Prostate gland (tissue), 2 donors: Measurements from ENCODE around the gene UBE3D. TPM values are rescaled to one million over a fixed set of nuclear protein-coding genes. Genes with fewer than 3 reads are reported as not detected.

Experiments used
- DNase-seq: peaks from one replicate; pipeline ENCODE4 v3.0.0-alpha.2; 2019; ENCODE audit warnings: low spot score
- H3K27ac ChIP-seq, 2 donors: fragments of 200-600 bp; sonication (generic); 2 replicates each; pipeline ENCODE4 v1.5.1; 2017 to 2019
- H3K27me3 ChIP-seq: fragments of 200-600 bp; sonication (generic); replicated peaks from 2 replicates; pipeline ENCODE4 v1.5.1; 2019; ENCODE audit not compliant: insufficient read depth
- H3K36me3 ChIP-seq, 2 donors: fragments of 200-600 bp; sonication (generic); 1 replicate in 1 of 2; 2 replicates in 1 of 2; pipeline versions ENCODE4 v1.5.1 to v1.8.1; 2017 to 2019
- H3K4me1 ChIP-seq: fragments of 200-600 bp; sonication (generic); replicated peaks from 2 replicates; pipeline ENCODE4 v1.5.1; 2019
- H3K4me3 ChIP-seq, 2 donors: fragments of 200-600 bp; sonication (generic); 2 replicates each; pipeline ENCODE4 v1.5.1; 2017 to 2019
- H3K9me3 ChIP-seq: fragments of 200-600 bp; sonication (generic); 2 replicates; pipeline ENCODE4 v1.5.1; 2017
- POLR2A ChIP-seq: fragments of 450-650 bp; IDR thresholded peaks from one replicate; pipeline ENCODE4 v1.6.1; 2016; ENCODE audit warnings: antibody characterized with exemption, mild to moderate bottlenecking
- POLR2AphosphoS5 ChIP-seq: sonication (generic); formaldehyde crosslinking; IDR thresholded peaks from one replicate; pipeline ENCODE4 v1.6.1; 2017; ENCODE audit warnings: antibody characterized with exemption
- WGBS: methylation state at CpG from one replicate; pipeline ENCODE4 v1.1.5; 2018; 5-methylcytosine and 5-hydroxymethylcytosine counted together
- intact Hi-C: fragments of 100-400 bp; cut with DNase I; formaldehyde crosslinking; loops from one replicate; pipeline ENCODE4 v1.14.2; 2022
- total RNA-seq, 2 donors: library from RNA; depleted of rRNA; stranded (reverse); fragments of >200 nt; gene quantifications; one replicate each; pipeline ENCODE4 v1.1.0, GENCODE V29; 2016
- TF ChIP-seq, protein P1 (sequence below), 4 experiments: fragments of 200-600 bp in 2 of 4; fragments of 450-650 bp in 2 of 4; sonication (generic) in 2 of 4; IDR thresholded peaks; 1 replicate in 3 of 4; 2 replicates in 1 of 4; pipeline ENCODE4 v1.5.1; 2016 to 2019; ENCODE audit warnings: antibody characterized with exemption in 4 of 4, mild to moderate bottlenecking in 2 of 4, moderate library complexity in 2 of 4

The UBE3D gene, protein sequence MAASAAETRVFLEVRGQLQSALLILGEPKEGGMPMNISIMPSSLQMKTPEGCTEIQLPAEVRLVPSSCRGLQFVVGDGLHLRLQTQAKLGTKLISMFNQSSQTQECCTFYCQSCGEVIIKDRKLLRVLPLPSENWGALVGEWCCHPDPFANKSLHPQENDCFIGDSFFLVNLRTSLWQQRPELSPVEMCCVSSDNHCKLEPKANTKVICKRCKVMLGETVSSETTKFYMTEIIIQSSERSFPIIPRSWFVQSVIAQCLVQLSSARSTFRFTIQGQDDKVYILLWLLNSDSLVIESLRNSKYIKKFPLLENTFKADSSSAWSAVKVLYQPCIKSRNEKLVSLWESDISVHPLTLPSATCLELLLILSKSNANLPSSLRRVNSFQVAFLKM
- 1 to 10 TPM; 3.1 to 6.0 TPM for total RNA-seq

DNA sequence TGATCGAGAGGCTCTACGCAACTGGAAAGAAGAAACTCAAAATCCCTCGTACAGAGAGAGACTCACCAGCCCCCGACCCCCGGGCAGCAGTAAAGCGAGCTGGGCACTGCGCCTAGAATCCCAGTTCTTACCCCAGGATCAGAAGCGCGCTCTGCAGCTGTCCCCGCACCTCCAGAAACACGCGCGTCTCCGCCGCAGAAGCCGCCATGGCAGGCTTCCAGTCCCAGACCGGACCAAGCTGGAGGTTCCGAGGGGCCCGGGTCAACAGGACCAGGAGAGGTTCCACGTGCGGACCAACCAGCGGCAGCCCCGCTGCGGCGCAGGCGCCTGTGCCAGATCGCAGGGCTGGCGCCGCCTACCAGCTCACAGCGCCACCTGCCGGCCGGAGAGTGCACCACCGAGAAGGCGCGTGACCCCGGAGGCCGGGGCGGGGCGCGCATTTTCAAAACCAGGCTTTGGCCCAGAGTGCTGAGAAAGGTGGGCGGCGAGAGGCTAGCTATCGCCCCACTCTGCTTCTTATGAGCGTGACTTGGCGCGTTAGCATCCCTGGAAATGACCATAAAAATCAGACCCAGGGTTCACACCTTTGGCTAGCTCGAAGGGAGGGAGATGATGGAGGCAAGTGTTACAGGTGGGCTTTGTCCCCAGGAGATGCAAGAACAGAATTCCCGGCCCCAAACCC, at the start of gene UBE3D:
Gene UBE3D, minus strand, starts transcription at position 331 of the 682 bp plus-strand sequence. Its CDS starts 123 bp downstream, at position 208.
- Histone ChIP-seq H3K9me3 (no peaks in the 10 kb centered on the region), H3K27me3 (no peaks in the 10 kb centered on the region), H3K4me1 (peaks cover 5% of the 10 kb centered on the region), H3K4me3 (peak within 1 kb of the TSS; percentile 64 to 67), H3K27ac (peak within 1 kb of the TSS in 1 of 2 donors; percentile 52), H3K36me3 (no peaks in the 10 kb centered on the region)
- DNase-seq = peak; percentile 82
- intact Hi-C loops = loop anchor here (2.0 to 10.0 kb wide), 5 partner anchors 127 to 703 kb away; partner anchors contain the start of genes PGM3, PRSS35, RWDD2A and TPBG
- TF ChIP-seq, protein P1, sequence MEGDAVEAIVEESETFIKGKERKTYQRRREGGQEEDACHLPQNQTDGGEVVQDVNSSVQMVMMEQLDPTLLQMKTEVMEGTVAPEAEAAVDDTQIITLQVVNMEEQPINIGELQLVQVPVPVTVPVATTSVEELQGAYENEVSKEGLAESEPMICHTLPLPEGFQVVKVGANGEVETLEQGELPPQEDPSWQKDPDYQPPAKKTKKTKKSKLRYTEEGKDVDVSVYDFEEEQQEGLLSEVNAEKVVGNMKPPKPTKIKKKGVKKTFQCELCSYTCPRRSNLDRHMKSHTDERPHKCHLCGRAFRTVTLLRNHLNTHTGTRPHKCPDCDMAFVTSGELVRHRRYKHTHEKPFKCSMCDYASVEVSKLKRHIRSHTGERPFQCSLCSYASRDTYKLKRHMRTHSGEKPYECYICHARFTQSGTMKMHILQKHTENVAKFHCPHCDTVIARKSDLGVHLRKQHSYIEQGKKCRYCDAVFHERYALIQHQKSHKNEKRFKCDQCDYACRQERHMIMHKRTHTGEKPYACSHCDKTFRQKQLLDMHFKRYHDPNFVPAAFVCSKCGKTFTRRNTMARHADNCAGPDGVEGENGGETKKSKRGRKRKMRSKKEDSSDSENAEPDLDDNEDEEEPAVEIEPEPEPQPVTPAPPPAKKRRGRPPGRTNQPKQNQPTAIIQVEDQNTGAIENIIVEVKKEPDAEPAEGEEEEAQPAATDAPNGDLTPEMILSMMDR (IDR thresholded peaks at IDR 0.05) = peak; percentile 95 to 98 (median 98)
- TF ChIP-seq POLR2AphosphoS5 (peak; percentile 76), POLR2A (no peak)
- WGBS = 3% methylated on average over 43 of the region's 48 CpGs

DNA sequence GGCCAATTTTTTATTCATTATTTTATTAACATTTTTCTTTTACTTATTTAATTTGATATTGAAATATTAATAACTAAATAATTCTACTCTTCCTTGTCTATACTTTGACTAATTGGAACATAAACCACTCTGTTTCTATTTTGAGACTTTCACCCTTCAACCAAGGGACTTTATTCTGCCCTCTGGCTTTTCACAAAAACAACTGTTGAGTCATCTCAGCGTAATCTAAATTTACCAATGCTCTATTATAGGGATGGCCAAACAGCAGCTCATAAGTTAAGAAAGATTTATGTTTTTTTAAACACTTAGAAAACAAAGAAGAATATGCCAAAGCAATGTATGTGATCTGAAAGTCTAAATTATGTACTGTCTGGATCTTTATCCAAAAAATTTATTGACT, 48.5 kb upstream of the UBE3D start:
- no peaks in the 10 kb centered on the region for H3K27me3 ChIP-seq
- DNase-seq = no peak
- no peak overlapping the region for H3K4me3 ChIP-seq
- H3K36me3 ChIP-seq = no peaks in the 10 kb centered on the region
- H3K4me1 ChIP-seq = no peaks in the 10 kb centered on the region
- TF ChIP-seq, protein P1 (IDR thresholded peaks at IDR 0.05) = no peak
- no peak for TF ChIP-seq POLR2AphosphoS5
- TF ChIP-seq POLR2A = no peak
- intact Hi-C loops = no loop called here
- H3K9me3 ChIP-seq = no peaks in the 10 kb centered on the region
- WGBS = 79% methylated on average over 1 of the region's 1 CpG
- H3K27ac ChIP-seq = no peak overlapping the region

DNA sequence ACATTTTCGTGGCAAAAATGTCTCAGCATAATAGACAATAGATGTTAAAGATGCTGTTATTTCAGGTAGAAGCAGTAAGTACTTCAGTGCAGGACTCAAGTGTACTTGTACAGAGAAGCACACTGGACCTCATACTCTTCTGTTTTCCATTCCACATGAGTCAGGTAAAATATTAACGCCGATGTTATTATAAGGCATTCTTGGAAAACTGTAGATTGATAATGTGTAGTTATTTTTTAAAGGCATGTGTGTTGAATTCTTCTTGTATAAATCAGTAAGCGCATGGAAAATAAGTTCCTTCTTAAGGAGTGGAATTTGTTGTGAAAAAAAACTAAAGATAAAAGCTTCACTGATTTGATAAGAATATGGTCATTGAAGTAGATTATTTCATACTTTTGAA, 47.6 kb upstream of the UBE3D start:
- TF ChIP-seq POLR2AphosphoS5 (no peak), POLR2A (no peak)
- TF ChIP-seq, protein P1 (IDR thresholded peaks at IDR 0.05) = no peak
- no peaks in the 10 kb centered on the region for H3K4me1 ChIP-seq
- H3K9me3 ChIP-seq = no peaks in the 10 kb centered on the region
- no peak overlapping the region for H3K27ac ChIP-seq
- no peaks in the 10 kb centered on the region for H3K27me3 ChIP-seq
- H3K4me3 ChIP-seq = no peak overlapping the region
- H3K36me3 ChIP-seq = no peaks in the 10 kb centered on the region
- DNase-seq = no peak
- intact Hi-C loops = no loop called here
- 74% methylated on average over 4 of the region's 4 CpGs for WGBS

DNA sequence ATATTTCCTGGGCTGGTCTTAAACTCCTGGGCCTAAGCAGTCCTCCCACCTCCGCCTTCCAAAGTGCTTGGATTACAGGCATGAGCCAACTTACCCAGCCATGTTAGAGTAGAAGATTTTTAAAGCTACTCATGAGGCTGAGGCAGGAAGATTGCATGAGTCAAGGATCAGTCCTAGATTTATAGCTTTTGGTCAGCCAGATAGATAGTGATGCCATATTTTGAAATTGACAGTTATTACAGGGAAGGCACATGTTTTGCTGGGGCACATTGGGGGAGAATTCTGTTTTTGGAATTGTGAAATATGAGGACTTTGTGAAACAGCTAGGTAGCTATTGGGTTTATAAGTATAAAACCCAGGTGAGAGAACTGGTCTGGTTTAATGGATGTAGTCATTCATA, 42.7 kb upstream of the UBE3D start:
- H3K9me3 ChIP-seq = no peaks in the 10 kb centered on the region
- WGBS = 100% methylated on average over 1 of the region's 1 CpG
- intact Hi-C loops = no loop called here

More for the DNA sequence above, 42.7 kb upstream of the UBE3D start:
- DNase-seq = no peak
- Histone ChIP-seq H3K27ac (no peak overlapping the region), H3K36me3 (no peaks in the 10 kb centered on the region), H3K27me3 (no peaks in the 10 kb centered on the region), H3K4me3 (no peak overlapping the region), H3K4me1 (no peaks in the 10 kb centered on the region)
- TF ChIP-seq, protein P1 (IDR thresholded peaks at IDR 0.05) = no peak
- TF ChIP-seq POLR2A (no peak), POLR2AphosphoS5 (no peak)
